Thoracic aorta (tissue), 2 donors: ENCODE results near the gene C1orf159. TPM values are rescaled to one million over a fixed set of nuclear protein-coding genes. Genes with fewer than 3 reads are reported as not detected.

ENCODE experiments used
- ATAC-seq: fragments of 150-250 bp; one replicate; pipeline ENCODE4 v1.8.0; 2017; ENCODE audit warnings: low read depth; ENCODE audit not compliant: insufficient number of reproducible peaks, low FRiP score
- DNase-seq: peaks from one replicate; pipeline ENCODE4 v3.0.0-alpha.2; 2020; ENCODE audit warnings: low spot score
- H3K27ac ChIP-seq, 2 donors: fragments of 200-600 bp; sonication (generic); 1 replicate in 1 of 2; 2 replicates in 1 of 2; pipeline ENCODE4 v1.5.1; 2016; ENCODE audit warnings: mild to moderate bottlenecking in 2 of 2, moderate library complexity in 2 of 2
- H3K27me3 ChIP-seq: fragments of 200-600 bp; sonication (generic); replicated peaks from 2 replicates; pipeline ENCODE4 v1.6.0; 2016; ENCODE audit warnings: mild to moderate bottlenecking; ENCODE audit not compliant: insufficient read depth
- H3K36me3 ChIP-seq: fragments of 200-600 bp; sonication (generic); one replicate; pipeline ENCODE4 v1.5.1; 2016
- H3K4me1 ChIP-seq, 2 donors: fragments of 200-600 bp; sonication (generic); 1 replicate in 1 of 2; 2 replicates in 1 of 2; pipeline versions ENCODE4 v1.5.1 to v1.6.0; 2016; ENCODE audit warnings: low read depth in 2 of 2, mild to moderate bottlenecking in 1 of 2; ENCODE audit not compliant: control insufficient read depth in 1 of 2
- H3K4me3 ChIP-seq: fragments of 200-600 bp; sonication (generic); 2 replicates; pipeline ENCODE4 v1.5.1; 2016; ENCODE audit warnings: mild to moderate bottlenecking
- H3K9me3 ChIP-seq: fragments of 200-600 bp; sonication (generic); 2 replicates; pipeline ENCODE4 v1.5.1; 2016
- CTCF ChIP-seq: fragments of 200-600 bp; sonication (generic); IDR thresholded peaks from one replicate; pipeline ENCODE4 v1.5.1; 2019; ENCODE audit warnings: antibody characterized with exemption
- total RNA-seq, 2 donors: library from RNA; depleted of rRNA; stranded (reverse); fragments of >200 nt; gene quantifications; one replicate each; pipeline versions ENCODE4 v1.1.0 to v1.2.3, GENCODE V29; 2016

Gene C1orf159
- total RNA-seq, 2 donors from 2014 or later: 10.8 to 21.2 TPM

GRCh38 chr1:1055841-1056736 lies 59.8 kb downstream of the C1orf159 start:
- no peaks in the 10 kb centered on the region for H3K9me3 ChIP-seq
- no peak overlapping the region for H3K4me3 ChIP-seq
- H3K4me1 ChIP-seq: peaks cover 9 to 17% of the 10 kb centered on the region in 2 donors
- ATAC-seq (no peak), DNase-seq (no peak)
- peaks cover 3% of the 10 kb centered on the region for H3K36me3 ChIP-seq
- no peak for TF ChIP-seq CTCF
- no peak overlapping the region for H3K27ac ChIP-seq
- peaks cover 14% of the 10 kb centered on the region for H3K27me3 ChIP-seq

- Histone ChIP-seq H3K4me3 (no peak overlapping the region), H3K36me3 (peaks cover 3% of the 10 kb centered on the region), H3K27me3 (peaks cover 8% of the 10 kb centered on the region), H3K27ac (no peak overlapping the region), H3K9me3 (no peaks in the 10 kb centered on the region), H3K4me1 (peaks cover 7 to 17% of the 10 kb centered on the region in 2 donors)
- no peak for DNase-seq
- no peak for ATAC-seq
- TF ChIP-seq CTCF: no peak
These were observed 60.9 kb downstream of the C1orf159 start for GRCh38 chr1:1054971-1055370.

- Histone ChIP-seq H3K4me3 (no peak overlapping the region), H3K4me1 (peaks cover 4 to 9% of the 10 kb centered on the region in 2 donors), H3K27ac (no peak overlapping the region), H3K36me3 (peaks cover 3% of the 10 kb centered on the region), H3K9me3 (no peaks in the 10 kb centered on the region), H3K27me3 (peaks cover 5% of the 10 kb centered on the region)
- ATAC-seq (no peak), DNase-seq (no peak)
- no peak for TF ChIP-seq CTCF
These were observed 61.7 kb downstream of the C1orf159 start for GRCh38 chr1:1054099-1054700.

- Histone ChIP-seq H3K9me3 (no peaks in the 10 kb centered on the region), H3K27ac (no peak overlapping the region), H3K4me1 (peaks cover under 1 to 4% of the 10 kb centered on the region in 2 donors), H3K4me3 (no peak overlapping the region), H3K36me3 (peaks cover 3% of the 10 kb centered on the region), H3K27me3 (peaks cover 5% of the 10 kb centered on the region)
- ATAC-seq: no peak
- no peak for DNase-seq
- TF ChIP-seq CTCF: no peak
These were observed 62.2 kb downstream of the C1orf159 start for GRCh38 chr1:1053682-1054081.

GRCh38 chr1:1053022-1053421 lies 62.9 kb downstream of the C1orf159 start:
- ATAC-seq (no peak), DNase-seq (no peak)
- peaks cover 3% of the 10 kb centered on the region for H3K36me3 ChIP-seq
- H3K27ac ChIP-seq: no peak overlapping the region
- H3K9me3 ChIP-seq: no peaks in the 10 kb centered on the region
- no peaks in the 10 kb centered on the region for H3K4me1 ChIP-seq
- H3K27me3 ChIP-seq: peaks cover 5% of the 10 kb centered on the region
- no peak for TF ChIP-seq CTCF
- no peak overlapping the region for H3K4me3 ChIP-seq
